HepG2 (cell line): ENCODE data around the gene FBF1. TPM values are rescaled to one million over a fixed set of nuclear protein-coding genes. Genes with fewer than 3 reads are reported as not detected.
A peak's percentile ranks its signal among the peaks of the same experiment; 100 is the strongest.

Experiments used
- FOXA3 ChIP-seq: IDR thresholded peaks from 2 replicates; pipeline ENCODE4 v1.6.1; 2016; ENCODE audit warnings: missing genetic modification reagents, missing compliant biosample characterization
- MXI1 ChIP-seq: IDR thresholded peaks from 3 replicates; pipeline ENCODE4 v1.6.1; 2012; ENCODE audit warnings: low read depth, low read length, inconsistent platforms, borderline replicate concordance
- PHF8 ChIP-seq: sonication (generic); formaldehyde crosslinking; IDR thresholded peaks from 2 replicates; pipeline ENCODE4 v1.5.0; 2020; ENCODE audit warnings: missing genetic modification reagents
- PTBP1 ChIP-seq: fragments of 200-400 bp; formaldehyde crosslinking; IDR thresholded peaks from 2 replicates; pipeline ENCODE4 v1.6.1; 2018; ENCODE audit warnings: low read length, low read depth; ENCODE audit not compliant: poor library complexity, severe bottlenecking
- RBM39 ChIP-seq: fragments of 200-400 bp; formaldehyde crosslinking; IDR thresholded peaks from one replicate; pipeline ENCODE4 v1.6.1; 2018; ENCODE audit warnings: antibody characterized with exemption, mild to moderate bottlenecking, low read depth, low read length; ENCODE audit not compliant: poor library complexity, severe bottlenecking
- RORA ChIP-seq: sonication (generic); formaldehyde crosslinking; IDR thresholded peaks from 2 replicates; pipeline ENCODE4 v1.5.0; 2020; ENCODE audit warnings: mild to moderate bottlenecking, missing genetic modification reagents, moderate library complexity
- TGIF2 ChIP-seq: IDR thresholded peaks from 2 replicates; pipeline ENCODE4 v1.6.1; 2016; ENCODE audit warnings: control low read depth, missing compliant biosample characterization
- YEATS4 ChIP-seq: sonication (generic); formaldehyde crosslinking; IDR thresholded peaks from 2 replicates; pipeline ENCODE4 v1.4.0; 2020; ENCODE audit warnings: missing genetic modification reagents, borderline replicate concordance
- ZFP91 ChIP-seq: sonication (generic); formaldehyde crosslinking; IDR thresholded peaks from 2 replicates; pipeline ENCODE4 v1.9.0; 2022; ENCODE audit warnings: missing genetic modification reagents, mild to moderate bottlenecking, borderline replicate concordance
- ZNF10 ChIP-seq: sonication (generic); formaldehyde crosslinking; IDR thresholded peaks from 2 replicates; pipeline ENCODE4 v1.4.0; 2020; ENCODE audit warnings: mild to moderate bottlenecking, low read depth, missing genetic modification reagents, borderline replicate concordance
- ZNF530 ChIP-seq: sonication (generic); formaldehyde crosslinking; IDR thresholded peaks from 2 replicates; pipeline ENCODE4 v1.5.0; 2020; ENCODE audit warnings: low read depth, mild to moderate bottlenecking, missing genetic modification reagents
- ZNF7 ChIP-seq: IDR thresholded peaks from 2 replicates; pipeline ENCODE4 v1.6.1; 2016; ENCODE audit warnings: missing biosample characterization, missing genetic modification reagents
- ZNF800 ChIP-seq: sonication (generic); formaldehyde crosslinking; IDR thresholded peaks from 2 replicates; pipeline ENCODE4 v1.4.0; 2020; ENCODE audit warnings: missing genetic modification reagents
- ZNF878 ChIP-seq: sonication (generic); formaldehyde crosslinking; IDR thresholded peaks from 2 replicates; pipeline ENCODE4 v1.8.1; 2023; ENCODE audit warnings: mild to moderate bottlenecking, missing genetic modification reagents, moderate library complexity
- ZNF883 ChIP-seq: sonication (generic); formaldehyde crosslinking; IDR thresholded peaks from 2 replicates; pipeline ENCODE4 v1.5.1; 2020; ENCODE audit warnings: mild to moderate bottlenecking, missing genetic modification reagents; ENCODE audit errors: not compliant biosample characterization
- polyA plus RNA-seq, 8 experiments: library from polyadenylated mRNA; depleted of rRNA in 3 of 8; stranded (reverse) in 7 of 8; unstranded in 1 of 8; fragments of >200 nt; fragmentation: Illumina TruSeq in 4 of 8; extraction: Trizol in 4 of 8; gene quantifications; 2 replicates each; pipeline versions ENCODE4 v1.2.1 to v1.2.3, GENCODE V29; 2011 to 2016; ENCODE audit warnings: low read depth in 4 of 8, missing spikeins in 1 of 8, mixed read lengths in 1 of 8; ENCODE audit not compliant: insufficient read depth in 1 of 8
- total RNA-seq, 5 experiments: library from RNA; depleted of rRNA; stranded (reverse); fragments of >200 nt; fragmentation: Illumina TruSeq; extraction: Trizol; gene quantifications; 2 replicates each; pipeline ENCODE4 v1.2.3, GENCODE V29; 2016; ENCODE audit warnings: low read depth in 1 of 5
- TF ChIP-seq, protein P1 (sequence below): sonication (generic); formaldehyde crosslinking; IDR thresholded peaks from 2 replicates; pipeline ENCODE4 v1.8.0; 2022; ENCODE audit warnings: missing genetic modification reagents, mild to moderate bottlenecking, borderline replicate concordance
- TF ChIP-seq, protein P2 (sequence below): sonication (generic); formaldehyde crosslinking; IDR thresholded peaks from 2 replicates; pipeline ENCODE4 v1.9.0; 2021; ENCODE audit warnings: missing genetic modification reagents, mild to moderate bottlenecking, borderline replicate concordance
- TF ChIP-seq, protein P3 (sequence below): sonication (generic); formaldehyde crosslinking; IDR thresholded peaks from 2 replicates; pipeline ENCODE4 v1.5.0; 2020; ENCODE audit warnings: missing genetic modification reagents, mild to moderate bottlenecking, borderline replicate concordance
- TF ChIP-seq, protein P4 (sequence below): sonication (generic); formaldehyde crosslinking; IDR thresholded peaks from 2 replicates; pipeline ENCODE4 v1.5.1; 2020; ENCODE audit warnings: mild to moderate bottlenecking, missing genetic modification reagents

The FBF1 gene
- total and polyA plus RNA-seq, 2 of the 13 experiments (the other 11 are each of a cell fraction or from before 2014, with no cell fraction given): 2.4 to 8.1 TPM

DNA sequence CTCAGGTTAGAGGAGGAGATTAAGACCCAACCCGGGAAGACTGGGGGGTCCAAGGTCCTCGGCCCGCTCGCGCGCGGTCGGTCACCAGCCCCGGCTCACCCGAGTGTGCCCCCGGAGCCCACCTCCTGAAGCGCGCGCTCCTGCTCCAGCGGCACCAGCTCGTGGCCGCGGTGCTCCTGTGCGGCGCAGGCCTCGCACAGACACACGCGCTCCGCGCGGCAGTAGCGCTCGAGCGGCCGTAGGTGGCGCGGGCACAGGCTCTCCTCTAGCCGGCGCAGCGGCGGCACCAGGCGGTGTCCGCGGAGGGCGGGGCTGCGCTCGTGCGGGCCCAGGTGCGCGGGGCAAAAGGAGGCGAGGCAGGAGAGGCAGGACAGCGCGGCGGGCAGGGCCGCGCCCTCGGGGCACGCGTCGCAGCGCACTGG, 63.1 kb downstream of the FBF1 start (continued):
- TF ChIP-seq, protein P1, sequence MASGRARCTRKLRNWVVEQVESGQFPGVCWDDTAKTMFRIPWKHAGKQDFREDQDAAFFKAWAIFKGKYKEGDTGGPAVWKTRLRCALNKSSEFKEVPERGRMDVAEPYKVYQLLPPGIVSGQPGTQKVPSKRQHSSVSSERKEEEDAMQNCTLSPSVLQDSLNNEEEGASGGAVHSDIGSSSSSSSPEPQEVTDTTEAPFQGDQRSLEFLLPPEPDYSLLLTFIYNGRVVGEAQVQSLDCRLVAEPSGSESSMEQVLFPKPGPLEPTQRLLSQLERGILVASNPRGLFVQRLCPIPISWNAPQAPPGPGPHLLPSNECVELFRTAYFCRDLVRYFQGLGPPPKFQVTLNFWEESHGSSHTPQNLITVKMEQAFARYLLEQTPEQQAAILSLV (CRISPR knock-in tag): peak; percentile 25; the same call in 1 of the 2 replicates
- TF ChIP-seq TGIF2 (CRISPR knock-in tag) (peak; percentile 22; the same call in 1 of the 2 replicates), FOXA3 (CRISPR knock-in tag) (no peak), RORA (no peak), ZNF800 (CRISPR knock-in tag) (peak; percentile 95), PTBP1 (peak; percentile 16), ZNF878 (no peak), ZNF10 (CRISPR knock-in tag) (no peak), ZNF7 (no peak), PHF8 (CRISPR knock-in tag) (peak; percentile 62; the same call in 1 of the 2 replicates), MXI1 (0 out of 3 replicates have a peak, but pooled peaks have one; percentile 54), RBM39 (no peak), ZFP91 (peak; percentile 66), ZNF883 (CRISPR knock-in tag) (peak; percentile 94), ZNF530 (CRISPR knock-in tag) (no peak), YEATS4 (peak; percentile 84)
- TF ChIP-seq, protein P2, sequence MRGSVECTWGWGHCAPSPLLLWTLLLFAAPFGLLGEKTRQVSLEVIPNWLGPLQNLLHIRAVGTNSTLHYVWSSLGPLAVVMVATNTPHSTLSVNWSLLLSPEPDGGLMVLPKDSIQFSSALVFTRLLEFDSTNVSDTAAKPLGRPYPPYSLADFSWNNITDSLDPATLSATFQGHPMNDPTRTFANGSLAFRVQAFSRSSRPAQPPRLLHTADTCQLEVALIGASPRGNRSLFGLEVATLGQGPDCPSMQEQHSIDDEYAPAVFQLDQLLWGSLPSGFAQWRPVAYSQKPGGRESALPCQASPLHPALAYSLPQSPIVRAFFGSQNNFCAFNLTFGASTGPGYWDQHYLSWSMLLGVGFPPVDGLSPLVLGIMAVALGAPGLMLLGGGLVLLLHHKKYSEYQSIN: no peak
- TF ChIP-seq, protein P3, sequence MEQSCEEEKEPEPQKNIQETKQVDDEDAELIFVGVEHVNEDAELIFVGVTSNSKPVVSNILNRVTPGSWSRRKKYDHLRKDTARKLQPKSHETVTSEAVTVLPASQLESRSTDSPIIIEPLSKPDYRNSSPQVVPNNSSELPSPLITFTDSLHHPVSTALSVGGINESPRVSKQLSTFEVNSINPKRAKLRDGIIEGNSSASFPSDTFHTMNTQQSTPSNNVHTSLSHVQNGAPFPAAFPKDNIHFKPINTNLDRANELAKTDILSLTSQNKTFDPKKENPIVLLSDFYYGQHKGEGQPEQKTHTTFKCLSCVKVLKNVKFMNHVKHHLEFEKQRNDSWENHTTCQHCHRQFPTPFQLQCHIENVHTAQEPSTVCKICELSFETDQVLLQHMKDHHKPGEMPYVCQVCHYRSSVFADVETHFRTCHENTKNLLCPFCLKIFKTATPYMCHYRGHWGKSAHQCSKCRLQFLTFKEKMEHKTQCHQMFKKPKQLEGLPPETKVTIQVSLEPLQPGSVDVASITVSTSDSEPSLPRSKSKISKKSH: peak; percentile 12
- TF ChIP-seq, protein P4, sequence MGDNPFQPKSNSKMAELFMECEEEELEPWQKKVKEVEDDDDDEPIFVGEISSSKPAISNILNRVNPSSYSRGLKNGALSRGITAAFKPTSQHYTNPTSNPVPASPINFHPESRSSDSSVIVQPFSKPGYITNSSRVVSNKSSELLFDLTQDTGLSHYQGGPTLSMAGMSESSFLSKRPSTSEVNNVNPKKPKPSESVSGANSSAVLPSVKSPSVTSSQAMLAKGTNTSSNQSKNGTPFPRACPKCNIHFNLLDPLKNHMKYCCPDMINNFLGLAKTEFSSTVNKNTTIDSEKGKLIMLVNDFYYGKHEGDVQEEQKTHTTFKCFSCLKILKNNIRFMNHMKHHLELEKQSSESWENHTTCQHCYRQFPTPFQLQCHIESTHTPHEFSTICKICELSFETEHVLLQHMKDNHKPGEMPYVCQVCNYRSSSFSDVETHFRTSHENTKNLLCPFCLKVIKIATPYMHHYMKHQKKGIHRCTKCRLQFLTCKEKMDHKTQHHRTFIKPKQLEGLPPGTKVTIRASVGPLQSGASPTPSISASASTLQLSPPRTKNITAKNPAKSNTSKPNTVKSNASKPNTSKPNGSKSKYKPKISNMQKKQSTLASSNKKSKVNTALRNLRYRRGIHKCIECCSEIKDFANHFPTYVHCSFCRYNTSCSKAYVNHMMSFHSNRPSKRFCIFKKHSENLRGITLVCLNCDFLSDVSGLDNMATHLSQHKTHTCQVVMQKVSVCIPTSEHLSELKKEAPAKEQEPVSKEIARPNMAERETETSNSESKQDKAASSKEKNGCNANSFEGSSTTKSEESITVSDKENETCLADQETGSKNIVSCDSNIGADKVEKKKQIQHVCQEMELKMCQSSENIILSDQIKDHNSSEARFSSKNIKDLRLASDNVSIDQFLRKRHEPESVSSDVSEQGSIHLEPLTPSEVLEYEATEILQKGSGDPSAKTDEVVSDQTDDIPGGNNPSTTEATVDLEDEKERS: no peak
